GM12801 (cell line): ENCODE data around the gene CKS2.

ENCODE experiments used
- CTCF ChIP-seq: IDR thresholded peaks from one replicate; pipeline ENCODE4 v1.5.1; 2011; ENCODE audit warnings: control low read depth; ENCODE audit not compliant: insufficient read length; ENCODE audit errors: extremely low read depth

CKS2 gene

GRCh38 chr9:89310475-89311345 lies at the start of gene CKS2:
TSS of gene CKS2 (plus strand) at chr9:89311195. CDS start at chr9:89311293, 98 bp downstream.
- TF ChIP-seq CTCF = no peak

DNA sequence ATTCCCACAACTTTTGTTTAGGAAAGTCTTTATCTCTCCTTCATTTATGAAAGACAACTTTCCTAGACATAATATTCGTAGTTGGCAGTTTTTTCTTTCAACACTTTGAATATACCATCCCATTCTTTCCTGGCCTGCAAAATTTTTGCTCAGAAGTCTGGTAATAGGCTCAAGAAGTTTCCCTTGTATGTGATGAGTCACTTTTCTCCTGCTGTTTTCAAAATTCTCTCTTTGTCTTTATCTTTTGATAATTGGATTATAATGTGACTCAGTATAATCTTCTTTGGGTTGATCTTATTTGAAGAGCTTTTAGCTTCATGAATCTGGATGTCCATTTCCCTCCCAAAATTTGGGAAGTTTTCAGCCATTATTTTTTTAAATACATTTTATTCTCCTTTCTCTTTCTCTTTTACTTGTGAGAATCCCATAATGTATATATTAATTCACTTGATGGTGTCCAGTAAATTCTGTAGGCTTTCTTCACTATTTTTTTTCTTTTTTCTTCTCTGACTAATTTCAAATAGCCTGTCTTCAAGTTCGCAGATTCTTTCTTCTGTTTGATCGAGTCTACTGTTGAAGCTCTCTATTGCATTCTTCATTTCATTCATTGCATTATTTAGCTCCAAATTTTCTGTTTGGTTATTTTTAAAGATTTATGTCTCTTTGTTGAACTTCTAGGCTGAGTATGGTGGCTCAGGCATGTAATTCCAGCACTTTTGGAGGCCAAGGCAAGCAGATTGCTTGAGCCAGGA lies 37.3 kb upstream of the CKS2 start:
- TF ChIP-seq CTCF = no peak

DNA sequence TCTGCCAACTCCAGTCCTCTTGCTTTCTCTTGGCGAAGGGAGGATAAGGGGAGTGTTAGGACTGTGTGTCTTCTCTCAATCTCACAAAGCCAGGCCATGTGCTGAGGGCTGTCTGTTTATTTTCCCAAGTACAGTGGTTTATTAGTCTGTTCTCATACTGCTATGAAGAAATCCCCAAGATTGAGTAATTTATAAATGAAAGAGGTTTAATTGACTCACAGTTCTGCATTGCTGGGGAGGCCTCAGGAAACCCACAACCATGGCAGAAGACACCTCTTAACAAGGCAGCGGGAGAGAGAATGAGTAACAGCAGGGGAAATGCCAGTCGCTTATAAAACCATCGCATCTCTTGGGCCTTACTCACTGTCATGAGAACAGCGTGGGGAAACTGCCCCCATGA lies 36.2 kb upstream of the CKS2 start:
- no peak for TF ChIP-seq CTCF

DNA sequence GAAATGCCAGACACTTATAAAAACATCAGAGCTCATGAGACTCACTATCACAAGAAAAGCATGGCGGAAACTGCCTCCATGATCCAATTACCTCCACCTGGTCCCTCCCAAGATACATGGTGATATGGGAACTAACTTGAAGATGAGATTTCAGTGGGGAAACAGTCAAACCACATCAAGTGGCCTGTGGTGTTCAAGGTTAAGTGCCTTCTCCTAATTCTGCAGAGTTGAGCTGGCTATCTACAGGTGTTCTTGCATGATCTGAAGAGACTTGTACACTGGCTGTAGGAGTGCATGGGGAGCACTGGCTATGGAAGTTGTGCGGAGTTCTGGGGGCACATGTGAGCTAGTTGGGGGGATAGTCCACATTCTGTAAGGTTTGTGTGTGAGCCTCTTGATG lies 34.0 kb upstream of the CKS2 start:
- TF ChIP-seq CTCF = no peak

DNA sequence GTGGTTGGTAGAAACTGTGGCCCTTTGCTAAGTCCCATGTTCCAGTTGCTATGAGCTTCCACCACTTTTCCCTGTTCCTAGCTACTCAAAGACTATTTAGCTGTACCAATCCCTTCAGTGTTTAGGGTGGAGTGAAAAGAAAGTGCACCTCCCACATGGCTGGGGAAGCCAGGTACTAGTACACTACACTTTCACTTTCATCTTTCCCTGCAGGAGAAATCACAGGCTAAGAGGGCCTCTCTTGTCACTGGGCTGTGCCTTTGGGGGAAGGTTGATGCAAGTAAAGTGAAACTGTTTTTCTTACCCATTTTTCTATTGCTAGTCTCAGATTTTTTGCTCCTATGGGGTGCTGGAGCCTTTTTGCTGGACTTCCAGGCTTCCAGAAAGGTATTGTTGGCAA lies 33.5 kb upstream of the CKS2 start:
- no peak for TF ChIP-seq CTCF

- TF ChIP-seq CTCF = no peak
Observed at GRCh38 chr9:89278551-89278950, 32.4 kb upstream of the CKS2 start.

DNA sequence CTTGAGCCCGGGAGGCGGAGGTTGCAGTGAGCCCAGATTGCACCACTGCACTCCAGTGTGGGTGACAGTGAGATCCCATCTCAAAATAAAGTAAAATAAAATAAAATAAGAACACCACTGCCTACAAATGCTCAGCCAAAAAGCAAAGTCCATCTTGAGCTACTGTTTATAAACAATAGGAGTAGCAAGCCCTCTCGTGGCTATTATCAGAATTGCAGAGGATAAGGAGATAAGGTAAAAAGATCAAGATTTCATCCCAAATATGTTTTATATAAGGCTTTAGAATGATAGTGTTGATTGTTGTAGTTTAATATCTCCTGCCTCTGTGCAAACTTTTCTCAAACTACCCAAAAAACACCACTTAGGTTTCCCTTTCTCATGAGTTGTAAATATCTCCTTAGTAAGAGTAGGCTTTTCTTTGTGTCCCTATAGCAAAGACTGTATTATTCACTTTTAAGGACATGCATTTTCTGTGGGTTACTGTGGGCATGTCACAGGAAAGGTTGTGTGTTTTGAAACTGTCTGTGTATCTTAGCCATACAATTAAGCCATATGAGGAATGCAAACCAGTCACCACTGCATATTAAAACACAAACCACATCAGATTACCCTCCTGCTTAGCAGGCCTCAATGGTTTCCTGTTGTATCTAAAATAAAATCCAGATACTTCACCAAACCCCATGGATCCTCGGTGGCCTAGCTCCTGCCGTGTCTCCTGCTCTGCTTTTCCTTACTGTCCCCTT lies 31.8 kb upstream of the CKS2 start:
- TF ChIP-seq CTCF = no peak
